C4-2B (cell line): Measurements from ENCODE around the gene PTTG1.

Experiments used
- H3K27ac ChIP-seq: fragments of 450-650 bp; 2 replicates; pipeline ENCODE4 v1.5.1; 2017
- ZFX ChIP-seq: fragments of 450-650 bp; IDR thresholded peaks from 2 replicates; pipeline ENCODE4 v1.6.1; 2017
- TF ChIP-seq, protein P1 (sequence below): fragments of 450-650 bp; conservative IDR thresholded peaks from 2 replicates; pipeline ENCODE4 v1.5.1; 2017; ENCODE audit warnings: mild to moderate bottlenecking

PTTG1 gene

GRCh38 chr5:160448886-160449285 is 27.2 kb downstream of the PTTG1 start:
- TF ChIP-seq ZFX = no peak
- TF ChIP-seq, protein P1, sequence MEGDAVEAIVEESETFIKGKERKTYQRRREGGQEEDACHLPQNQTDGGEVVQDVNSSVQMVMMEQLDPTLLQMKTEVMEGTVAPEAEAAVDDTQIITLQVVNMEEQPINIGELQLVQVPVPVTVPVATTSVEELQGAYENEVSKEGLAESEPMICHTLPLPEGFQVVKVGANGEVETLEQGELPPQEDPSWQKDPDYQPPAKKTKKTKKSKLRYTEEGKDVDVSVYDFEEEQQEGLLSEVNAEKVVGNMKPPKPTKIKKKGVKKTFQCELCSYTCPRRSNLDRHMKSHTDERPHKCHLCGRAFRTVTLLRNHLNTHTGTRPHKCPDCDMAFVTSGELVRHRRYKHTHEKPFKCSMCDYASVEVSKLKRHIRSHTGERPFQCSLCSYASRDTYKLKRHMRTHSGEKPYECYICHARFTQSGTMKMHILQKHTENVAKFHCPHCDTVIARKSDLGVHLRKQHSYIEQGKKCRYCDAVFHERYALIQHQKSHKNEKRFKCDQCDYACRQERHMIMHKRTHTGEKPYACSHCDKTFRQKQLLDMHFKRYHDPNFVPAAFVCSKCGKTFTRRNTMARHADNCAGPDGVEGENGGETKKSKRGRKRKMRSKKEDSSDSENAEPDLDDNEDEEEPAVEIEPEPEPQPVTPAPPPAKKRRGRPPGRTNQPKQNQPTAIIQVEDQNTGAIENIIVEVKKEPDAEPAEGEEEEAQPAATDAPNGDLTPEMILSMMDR = no peak
- no peak overlapping the region for H3K27ac ChIP-seq

DNA sequence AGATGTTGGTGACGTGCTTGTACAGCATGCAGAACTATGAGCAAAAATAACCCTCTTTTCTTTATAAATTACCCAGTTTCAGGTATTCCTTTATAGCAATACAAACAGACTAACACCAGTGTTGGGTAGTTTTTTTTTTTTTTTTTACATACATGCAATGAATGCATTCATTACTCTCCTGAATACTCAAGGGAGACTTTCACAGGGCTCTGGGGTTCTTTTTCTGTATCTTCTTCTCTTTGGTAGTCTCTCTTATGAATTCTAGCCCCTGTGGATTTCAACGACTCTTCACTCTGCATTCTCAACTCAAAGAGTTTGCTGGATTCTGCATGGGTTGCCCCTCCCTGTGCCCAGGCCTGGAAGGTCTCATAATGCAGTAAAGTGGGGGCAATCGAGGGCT is 27.8 kb downstream of the PTTG1 start:
- H3K27ac ChIP-seq = no peak overlapping the region
- TF ChIP-seq ZFX = no peak
- TF ChIP-seq, protein P1 = no peak

DNA sequence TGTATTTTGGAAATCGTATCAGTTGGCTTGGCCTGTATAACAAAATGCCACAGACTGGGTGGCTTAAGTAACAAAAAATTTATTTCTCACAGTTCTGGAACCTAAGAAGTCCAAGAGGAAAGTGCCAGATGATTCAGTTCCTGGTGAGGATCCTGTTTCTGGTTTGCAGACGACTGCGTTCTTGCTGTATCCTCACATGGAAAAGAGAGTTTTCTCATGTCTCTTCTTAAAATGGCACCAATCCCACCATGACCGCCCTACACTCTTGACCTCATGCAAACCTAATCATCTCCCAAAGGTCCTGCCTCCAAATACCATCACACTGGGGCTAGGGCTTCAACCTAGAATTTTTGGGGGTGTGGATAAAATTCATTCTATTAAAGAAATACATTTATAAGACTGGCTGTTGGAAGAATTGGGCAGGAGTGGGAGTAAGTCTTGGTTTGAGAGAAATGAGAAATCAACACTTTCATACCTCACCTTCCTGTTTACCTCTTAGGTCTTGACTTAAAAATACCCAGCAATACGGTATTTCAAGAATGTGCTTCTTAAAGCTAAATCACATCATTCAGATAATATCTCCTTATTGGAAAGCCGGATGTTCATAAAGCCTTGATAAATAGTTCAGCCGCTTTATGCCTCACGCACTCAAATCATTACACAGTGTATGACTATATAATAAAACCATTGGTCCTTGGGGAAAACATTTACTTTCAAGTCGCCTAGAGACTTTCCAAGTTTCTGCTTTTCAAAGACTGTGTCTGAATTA is 28.7 kb downstream of the PTTG1 start:
- TF ChIP-seq, protein P1 = no peak
- no peak for TF ChIP-seq ZFX

GRCh38 chr5:160451281-160451680 is 29.6 kb downstream of the PTTG1 start:
- TF ChIP-seq ZFX = no peak
- TF ChIP-seq, protein P1 = no peak
- H3K27ac ChIP-seq = no peak overlapping the region

More for the DNA sequence above, 28.7 kb downstream of the PTTG1 start:
- no peak overlapping the region for H3K27ac ChIP-seq

- H3K27ac ChIP-seq = no peak overlapping the region
Observed at GRCh38 chr5:160452036-160452435, 30.4 kb downstream of the PTTG1 start.

GRCh38 chr5:160452795-160453194 is 31.1 kb downstream of the PTTG1 start:
- no peak overlapping the region for H3K27ac ChIP-seq
- TF ChIP-seq ZFX = no peak
- TF ChIP-seq, protein P1 = no peak

More at GRCh38 chr5:160452036-160452435, 30.4 kb downstream of the PTTG1 start:
- no peak for TF ChIP-seq ZFX
- TF ChIP-seq, protein P1 = no peak

- TF ChIP-seq, protein P1 = no peak
- TF ChIP-seq ZFX = no peak
- no peak overlapping the region for H3K27ac ChIP-seq
Observed at GRCh38 chr5:160453751-160454150, 32.1 kb downstream of the PTTG1 start.
